ENCODE data around the gene CYP2A7. TPM values are rescaled to one million over a fixed set of nuclear protein-coding genes. Genes with fewer than 3 reads are reported as not detected.
A peak's percentile ranks its signal among the peaks of the same experiment; 100 is the strongest.
"Not testable (repeated sequence)": the region's sequence is repeated elsewhere in the genome, so short reads cannot be mapped to it uniquely, and the experiment has no call there.

Gene CYP2A7
- total and polyA plus RNA-seq, 9 of the 15 experiments (the other 6 are each of a cell fraction or from before 2014, with no cell fraction given) = 0.22 TPM; not detected in 8

DNA sequence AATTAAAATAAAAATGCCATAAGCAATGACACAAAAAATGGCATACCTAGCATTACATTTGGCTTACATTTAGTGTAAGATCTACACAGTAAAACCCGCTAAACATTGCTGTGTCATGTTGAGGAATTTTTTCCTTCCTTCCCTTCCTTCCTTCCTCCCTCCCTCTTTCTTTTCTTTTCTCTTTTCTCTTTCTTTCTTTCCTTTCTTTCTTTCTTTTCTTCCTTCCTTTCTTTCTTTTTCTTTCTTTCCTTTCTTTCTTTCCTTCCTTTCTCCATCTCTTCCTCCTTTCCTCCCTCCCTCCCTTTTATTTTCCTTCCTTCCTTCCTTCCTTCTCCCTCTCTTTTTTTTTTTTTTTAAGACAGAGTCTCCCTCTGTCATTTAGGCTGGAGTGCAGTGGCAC is 43.6 kb downstream of the CYP2A7 start:
- FAIRE-seq; BruUV-seq (replicated peaks); H4K20me1 ChIP-seq (replicated peaks; ENCODE audit: control insufficient read depth, insufficient read depth, low read length); in situ Hi-C loops (cut with MboI); DNase-seq (ENCODE audit: extremely low read depth in 1 of 4, low spot score in 3 of 4); CTCF ChIA-PET (ENCODE audit: low intra/inter-chr PET ratio); POLR2A ChIA-PET; H3K4me3 ChIP-seq; H3K36me3 ChIP-seq (ENCODE audit: control insufficient read depth, insufficient read depth, low read length); H3K9me1 ChIP-seq (ENCODE audit: control insufficient read depth, insufficient read depth, low read length); H3K4me2 ChIP-seq (ENCODE audit: insufficient read depth, low read length); H3K27ac ChIP-seq (ENCODE audit: extremely low read depth, low read depth, low read length); intact Hi-C loops (cut with micrococcal nuclease); H3K9me3 ChIP-seq (replicated peaks; ENCODE audit: control insufficient read depth, insufficient read depth, low read depth, low read length); ATAC-seq; H3K79me2 ChIP-seq (ENCODE audit: control insufficient read depth, insufficient read depth, low read length); H3K27me3 ChIP-seq (ENCODE audit: control insufficient read depth in 2 of 2, insufficient read depth in 2 of 2, low read length in 2 of 2); TF ChIP-seq TOE1 (CRISPR knock-in tag; IDR thresholded peaks at IDR 0.05; ENCODE audit: borderline replicate concordance, low read depth): not testable (repeated sequence)
- peaks cover 6 to 13% of the 10 kb centered on the region in 2 experiments; a peak in 4 of 5 replicates for H3K4me1 ChIP-seq (replicated peaks in 1 of 2; ENCODE audit: control insufficient read depth in 2 of 2, insufficient read depth in 2 of 2, low read length in 2 of 2)
- whole genome bisulfite sequencing (ENCODE audit: insufficient coverage, low coverage, missing lambda C conversion rate) = 20% methylated on average over 1 of the region's 1 CpG
- peak overlapping the region in 1 of 2 experiments; percentile 20; a peak in 1 of 4 replicates for H3K9ac ChIP-seq (ENCODE audit: insufficient read depth in 1 of 2, low read depth in 2 of 2, low read length in 2 of 2)
- H2AFZ ChIP-seq (ENCODE audit: low read depth, low read length) = peak overlapping the region; percentile 44; the same call in 1 of the 2 replicates
- 0 out of 2 replicates have a peak, but pooled peaks have one; percentile 39 for TF ChIP-seq ZC3H8 (IDR thresholded peaks at IDR 0.05)
- TF ChIP-seq SMARCA5 (IDR thresholded peaks at IDR 0.05) = peak; percentile 39; the same call in 1 of the 2 replicates
- TF ChIP-seq ZNF512 (tag; IDR thresholded peaks at IDR 0.05) = peak; percentile 93
- 0 out of 2 replicates have a peak, but pooled peaks have one; percentile 44 for TF ChIP-seq DPF2 (IDR thresholded peaks at IDR 0.05)
- TF ChIP-seq ARHGAP35 (IDR thresholded peaks at IDR 0.05; ENCODE audit: partially characterized antibody) = peak; percentile 53
- 0 out of 2 replicates have a peak, but pooled peaks have one; percentile 29 for TF ChIP-seq ZBTB2 (IDR thresholded peaks at IDR 0.05)
- TF ChIP-seq TOE1 (IDR thresholded peaks at IDR 0.05; ENCODE audit: borderline replicate concordance) = peak; percentile 28; the same call in 1 of the 2 replicates
- TF ChIP-seq NBN (IDR thresholded peaks at IDR 0.05; ENCODE audit: low read depth) = peak; percentile 40; the same call in 1 of the 2 replicates
- TF ChIP-seq, protein P1, sequence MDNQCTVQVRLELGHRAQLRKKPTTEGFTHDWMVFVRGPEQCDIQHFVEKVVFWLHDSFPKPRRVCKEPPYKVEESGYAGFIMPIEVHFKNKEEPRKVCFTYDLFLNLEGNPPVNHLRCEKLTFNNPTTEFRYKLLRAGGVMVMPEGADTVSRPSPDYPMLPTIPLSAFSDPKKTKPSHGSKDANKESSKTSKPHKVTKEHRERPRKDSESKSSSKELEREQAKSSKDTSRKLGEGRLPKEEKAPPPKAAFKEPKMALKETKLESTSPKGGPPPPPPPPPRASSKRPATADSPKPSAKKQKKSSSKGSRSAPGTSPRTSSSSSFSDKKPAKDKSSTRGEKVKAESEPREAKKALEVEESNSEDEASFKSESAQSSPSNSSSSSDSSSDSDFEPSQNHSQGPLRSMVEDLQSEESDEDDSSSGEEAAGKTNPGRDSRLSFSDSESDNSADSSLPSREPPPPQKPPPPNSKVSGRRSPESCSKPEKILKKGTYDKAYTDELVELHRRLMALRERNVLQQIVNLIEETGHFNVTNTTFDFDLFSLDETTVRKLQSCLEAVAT (IDR thresholded peaks at IDR 0.05) = 0 out of 4 replicates have a peak, but pooled peaks of 1 of the 2 experiments have one; percentile 42
- TF ChIP-seq C11orf30 (IDR thresholded peaks at IDR 0.05; ENCODE audit: low read depth) = peak; percentile 75
- TF ChIP-seq, protein P2, sequence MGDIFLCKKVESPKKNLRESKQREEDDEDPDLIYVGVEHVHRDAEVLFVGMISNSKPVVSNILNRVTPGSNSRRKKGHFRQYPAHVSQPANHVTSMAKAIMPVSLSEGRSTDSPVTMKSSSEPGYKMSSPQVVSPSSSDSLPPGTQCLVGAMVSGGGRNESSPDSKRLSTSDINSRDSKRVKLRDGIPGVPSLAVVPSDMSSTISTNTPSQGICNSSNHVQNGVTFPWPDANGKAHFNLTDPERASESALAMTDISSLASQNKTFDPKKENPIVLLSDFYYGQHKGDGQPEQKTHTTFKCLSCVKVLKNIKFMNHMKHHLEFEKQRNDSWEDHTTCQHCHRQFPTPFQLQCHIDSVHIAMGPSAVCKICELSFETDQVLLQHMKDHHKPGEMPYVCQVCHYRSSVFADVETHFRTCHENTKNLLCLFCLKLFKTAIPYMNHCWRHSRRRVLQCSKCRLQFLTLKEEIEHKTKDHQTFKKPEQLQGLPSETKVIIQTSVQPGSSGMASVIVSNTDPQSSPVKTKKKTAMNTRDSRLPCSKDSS (IDR thresholded peaks at IDR 0.05; ENCODE audit: low read depth, partially characterized antibody) = peak; percentile 13
- peak; percentile 39; the same call in 1 of the 2 replicates for TF ChIP-seq HLTF (IDR thresholded peaks at IDR 0.05)
- TF ChIP-seq HDAC1 (IDR thresholded peaks at IDR 0.05) = peak in 1 of 2 experiments; percentile 56; a peak in 1 of 4 replicates
- TF ChIP-seq MTA1 (IDR thresholded peaks at IDR 0.05; ENCODE audit: borderline replicate concordance) = peak; percentile 73; the same call in 1 of the 2 replicates
- TF ChIP-seq GATAD2A (IDR thresholded peaks at IDR 0.05) = 0 out of 2 replicates have a peak, but pooled peaks have one; percentile 38
- TF ChIP-seq SMARCA4 (IDR thresholded peaks at IDR 0.05) = 0 out of 2 replicates have a peak, but pooled peaks have one; percentile 39
- 0 out of 2 replicates have a peak, but pooled peaks have one; percentile 32 for TF ChIP-seq ARID1B (IDR thresholded peaks at IDR 0.05)
- TF ChIP-seq ZNF316 (IDR thresholded peaks at IDR 0.05) = peak; percentile 35; the same call in 1 of the 2 replicates
- TF ChIP-seq LARP7 (IDR thresholded peaks at IDR 0.05) = 0 out of 2 replicates have a peak, but pooled peaks have one; percentile 30
